Endothelial cell of umbilical vein (primary cell): ENCODE results near the gene NTMT1. TPM values are rescaled to one million over a fixed set of nuclear protein-coding genes. Genes with fewer than 3 reads are reported as not detected.

Experiments used
- BruUV-seq: library from RNA; stranded (reverse); fragments of 400-500 nt; replicated peaks from 2 replicates; lab custom pipeline; 2021; lab: Mats Ljungman, UMichigan
- CTCF ChIA-PET: fragments of 300-600, 350-600 bp; sonication (Branson Sonifier 250); formaldehyde crosslinking; loops from one replicate; lab custom pipeline; 2021; ENCODE audit warnings: antibody characterized with exemption, inconsistent platforms; lab: Charles Lee
- POLR2A ChIA-PET: fragments of 300-600, 350-600 bp; sonication (Branson Sonifier 250); formaldehyde crosslinking; loops from one replicate; lab custom pipeline; 2021; ENCODE audit warnings: antibody characterized with exemption, inconsistent platforms; lab: Charles Lee
- DNase-seq: peaks from one replicate; pipeline ENCODE4 v3.0.0-alpha.2; 2011; ENCODE audit warnings: low read depth, low spot score
- FAIRE-seq: peaks from 2 replicates; lab custom pipeline; 2011; peaks lifted over from hg19 to GRCh38; lab: Jason Lieb, UNC
- H2AFZ ChIP-seq: 2 replicates; pipeline ENCODE4 v1.6.0; 2012; ENCODE audit warnings: low read depth, low read length, control low read depth, inconsistent platforms
- H3K27ac ChIP-seq: 2 replicates; pipeline ENCODE4 v1.5.1; 2011; ENCODE audit warnings: low read depth, mild to moderate bottlenecking, control low read depth, low read length, moderate library complexity; ENCODE audit not compliant: insufficient read depth
- H3K27me3 ChIP-seq, 2 experiments: 2 replicates each; pipeline versions ENCODE4 v1.6.0 to v1.6.1; 2011; ENCODE audit warnings: low read length in 2 of 2, mixed read lengths in 1 of 2; ENCODE audit not compliant: control insufficient read depth in 2 of 2, insufficient read depth in 2 of 2
- H3K36me3 ChIP-seq, 2 experiments: 2 replicates in 1 of 2; 3 replicates in 1 of 2; pipeline ENCODE4 v1.5.1; 2011; ENCODE audit warnings: low read length in 2 of 2, mild to moderate bottlenecking in 1 of 2, moderate library complexity in 1 of 2; ENCODE audit not compliant: control insufficient read depth in 2 of 2, insufficient read depth in 2 of 2; ENCODE audit errors: extremely low read depth in 1 of 2
- H3K4me1 ChIP-seq: 3 replicates; pipeline ENCODE4 v1.5.1; 2011; ENCODE audit warnings: mild to moderate bottlenecking, low read length; ENCODE audit not compliant: control insufficient read depth, insufficient read depth; ENCODE audit errors: extremely low read depth
- H3K4me2 ChIP-seq: 2 replicates; pipeline ENCODE4 v1.6.1; 2011; ENCODE audit warnings: low read length, control low read depth, mixed read lengths; ENCODE audit not compliant: insufficient read depth
- H3K4me3 ChIP-seq, 3 experiments: fragments of 200-600 bp in 1 of 3; sonication (generic), shearing (Covaris generic) in 1 of 3; replicated peaks in 1 of 3; 2 replicates each; pipeline ENCODE4 v1.5.1; 2011 to 2016; ENCODE audit warnings: control low read depth in 3 of 3, low read length in 3 of 3, mild to moderate bottlenecking in 2 of 3, inconsistent platforms in 1 of 3, low read depth in 1 of 3, moderate library complexity in 1 of 3; ENCODE audit not compliant: insufficient read depth in 1 of 3
- H3K79me2 ChIP-seq: 2 replicates; pipeline ENCODE4 v1.6.0; 2012; ENCODE audit warnings: low read length, inconsistent platforms; ENCODE audit not compliant: control insufficient read depth, insufficient read depth
- H3K9ac ChIP-seq: replicated peaks from 2 replicates; pipeline ENCODE3; 2011; ENCODE audit warnings: low read length, control low read depth; ENCODE audit not compliant: insufficient read depth; ENCODE audit errors: extremely low read depth
- H3K9me1 ChIP-seq: replicated peaks from 3 replicates; pipeline ENCODE4 v1.6.0; 2011; ENCODE audit warnings: mild to moderate bottlenecking, low read length; ENCODE audit not compliant: control insufficient read depth, insufficient read depth; ENCODE audit errors: extremely low read depth
- H3K9me3 ChIP-seq: replicated peaks from 2 replicates; pipeline ENCODE4 v1.5.1; 2012; ENCODE audit warnings: low read length, inconsistent platforms; ENCODE audit not compliant: control insufficient read depth, insufficient read depth
- H4K20me1 ChIP-seq: replicated peaks from 2 replicates; pipeline ENCODE3; 2011; ENCODE audit warnings: mild to moderate bottlenecking, low read length; ENCODE audit not compliant: control insufficient read depth, insufficient read depth; ENCODE audit errors: extremely low read depth
- CTCF ChIP-seq, 2 donors: IDR thresholded peaks; 1 replicate in 1 of 2; 2 replicates in 1 of 2; pipeline ENCODE4 v1.5.1; 2011; ENCODE audit warnings: low read length in 2 of 2, mild to moderate bottlenecking in 2 of 2, moderate library complexity in 2 of 2, control low read depth in 1 of 2, inconsistent platforms in 1 of 2, low read depth in 1 of 2; ENCODE audit not compliant: insufficient read depth in 1 of 2; ENCODE audit errors: extremely low read depth in 1 of 2
- EZH2 ChIP-seq: IDR thresholded peaks from 2 replicates; pipeline ENCODE4 v1.6.1; 2012; ENCODE audit warnings: borderline replicate concordance, low read depth, mild to moderate bottlenecking, moderate library complexity, low read length, inconsistent platforms; ENCODE audit not compliant: severe bottlenecking
- FOS ChIP-seq: IDR thresholded peaks from 2 replicates; pipeline ENCODE4 v1.6.1; 2011; ENCODE audit warnings: mild to moderate bottlenecking, low read length, moderate library complexity, borderline replicate concordance; ENCODE audit not compliant: insufficient read depth
- GATA2 ChIP-seq: IDR thresholded peaks from 2 replicates; pipeline ENCODE4 v1.7.0; 2011; ENCODE audit warnings: low read depth, mild to moderate bottlenecking, moderate library complexity, mixed read lengths, low read length; ENCODE audit not compliant: insufficient read length, insufficient read depth
- JUN ChIP-seq: IDR thresholded peaks from 2 replicates; pipeline ENCODE4 v1.6.1; 2011; ENCODE audit warnings: borderline replicate concordance, low read depth; ENCODE audit not compliant: insufficient read length, insufficient read depth
- MAX ChIP-seq: IDR thresholded peaks from 2 replicates; pipeline ENCODE4 v1.6.1; 2011; ENCODE audit not compliant: insufficient read depth, insufficient read length
- MYC ChIP-seq: IDR thresholded peaks from one replicate; pipeline ENCODE4 v1.6.1; 2011; ENCODE audit warnings: mild to moderate bottlenecking, low read depth, low read length
- POLR2A ChIP-seq: IDR thresholded peaks from 2 replicates; pipeline ENCODE4 v1.6.1; 2012; ENCODE audit warnings: low read depth, mild to moderate bottlenecking, control low read depth, low read length
- POLR2AphosphoS5 ChIP-seq: IDR thresholded peaks from 2 replicates; pipeline ENCODE4 v1.6.1; 2012; ENCODE audit warnings: low read depth, mild to moderate bottlenecking, control low read depth, low read length, moderate library complexity; ENCODE audit not compliant: insufficient read depth
- dilution Hi-C: fragments of 300-500 bp; cut with MboI; formaldehyde crosslinking; loops from one replicate; pipeline ENCODE4 v1.15.0; 2019; ENCODE audit warnings: low sequenced_read_pairs; ENCODE audit not compliant: extremely low pct_ligation_motif_present
- intact Hi-C: fragments of 100-400 bp; cut with micrococcal nuclease; formaldehyde crosslinking; loops from one replicate; pipeline ENCODE4 v1.10.0; 2022
- polyA plus RNA-seq, 4 experiments: library from polyadenylated mRNA; depleted of rRNA in 3 of 4; stranded (reverse) in 3 of 4; unstranded in 1 of 4; fragments of >200 nt; gene quantifications; 2 replicates each; pipeline versions ENCODE4 v1.2.1 to v1.2.3, GENCODE V29; 2011 to 2012; ENCODE audit warnings: missing spikeins in 1 of 4
- total RNA-seq: library from RNA; stranded (reverse); gene quantifications from 2 replicates; pipeline ENCODE4 v1.2.3, GENCODE V29; 2021

NTMT1 gene
- total and polyA plus RNA-seq, 2 donors (not counting 3 experiments of a cell fraction or from before 2014, with no cell fraction given), result 47.6 to 58.3 TPM

GRCh38 chr9:129669946-129670345 lies 44.0 kb downstream of the NTMT1 start:
- no peaks in the 10 kb centered on the region for H3K36me3 ChIP-seq
- no peaks in the 10 kb centered on the region for H3K9me3 ChIP-seq
- DNase-seq (no peak), FAIRE-seq (no peak)
- peaks cover 4 to 9% of the 10 kb centered on the region in 2 experiments for H3K27me3 ChIP-seq
- no peak overlapping the region for H3K27ac ChIP-seq
- TF ChIP-seq POLR2AphosphoS5, result no peak
- TF ChIP-seq MAX, result no peak
- no peak for TF ChIP-seq FOS
- TF ChIP-seq GATA2, result no peak
- no peak for TF ChIP-seq CTCF (IDR thresholded peaks at IDR 0.05; ENCODE audit: extremely low read depth in 1 of 2, insufficient read depth in 1 of 2, low read depth in 1 of 2, low read length in 2 of 2)
- no peak for TF ChIP-seq POLR2A
- no peak for TF ChIP-seq JUN
- no peak for TF ChIP-seq MYC
- no peak for TF ChIP-seq EZH2
- no peaks in the 10 kb centered on the region for H4K20me1 ChIP-seq
- H3K9me1 ChIP-seq, result no peaks in the 10 kb centered on the region
- no TSS peak for BruUV-seq
- dilution Hi-C loops (no loop called here), intact Hi-C loops (no loop called here)
- H3K4me3 ChIP-seq, result no peak overlapping the region
- no peak overlapping the region for H3K4me2 ChIP-seq
- ChIA-PET POLR2A (no interaction called here), CTCF (no interaction called here)
- H2AFZ ChIP-seq, result no peak overlapping the region
- no peaks in the 10 kb centered on the region for H3K79me2 ChIP-seq
- H3K4me1 ChIP-seq, result no peaks in the 10 kb centered on the region
- H3K9ac ChIP-seq, result no peak overlapping the region
